Measurements from ENCODE around the gene DNM3.

DNM3 gene

GRCh38 chr1:172132836-172133235 is 291.5 kb downstream of the DNM3 start:
- no peak overlapping the region for H2AFZ ChIP-seq (ENCODE audit: low read depth, low read length)
- H3K9me3 ChIP-seq (ENCODE audit: low read length), result no peaks in the 10 kb centered on the region
- H3K27me3 ChIP-seq (ENCODE audit: insufficient read depth, low read length), result no peaks in the 10 kb centered on the region
- no peaks in the 10 kb centered on the region for H3K4me1 ChIP-seq (ENCODE audit: insufficient read depth, low read length)
- H3K36me3 ChIP-seq (ENCODE audit: insufficient read depth, low read length), result no peaks in the 10 kb centered on the region
- no peak overlapping the region for H3K4me3 ChIP-seq (ENCODE audit: low read length)

GRCh38 chr1:172134087-172134731 is 292.9 kb downstream of the DNM3 start:
- Histone ChIP-seq H3K4me1 (ENCODE audit: insufficient read depth, low read length) (no peaks in the 10 kb centered on the region), H2AFZ (ENCODE audit: low read depth, low read length) (no peak overlapping the region)

GRCh38 chr1:172135076-172135672 is 293.9 kb downstream of the DNM3 start:
- no peak overlapping the region for H3K4me3 ChIP-seq (ENCODE audit: low read length)

More at GRCh38 chr1:172134087-172134731, 292.9 kb downstream of the DNM3 start:
- Histone ChIP-seq H3K4me3 (ENCODE audit: low read length) (no peak overlapping the region), H3K9me3 (ENCODE audit: low read length) (no peaks in the 10 kb centered on the region), H3K27me3 (ENCODE audit: insufficient read depth, low read length) (no peaks in the 10 kb centered on the region), H3K36me3 (ENCODE audit: insufficient read depth, low read length) (no peaks in the 10 kb centered on the region)

GRCh38 chr1:172135978-172136610 is 294.8 kb downstream of the DNM3 start:
- Histone ChIP-seq H3K9me3 (ENCODE audit: low read length) (no peaks in the 10 kb centered on the region), H3K36me3 (ENCODE audit: insufficient read depth, low read length) (no peaks in the 10 kb centered on the region), H3K27me3 (ENCODE audit: insufficient read depth, low read length) (no peaks in the 10 kb centered on the region), H2AFZ (ENCODE audit: low read depth, low read length) (no peak overlapping the region), H3K4me3 (ENCODE audit: low read length) (no peak overlapping the region), H3K4me1 (ENCODE audit: insufficient read depth, low read length) (peaks cover under 1% of the 10 kb centered on the region)

More at GRCh38 chr1:172135076-172135672, 293.9 kb downstream of the DNM3 start:
- Histone ChIP-seq H3K27me3 (ENCODE audit: insufficient read depth, low read length) (no peaks in the 10 kb centered on the region), H3K9me3 (ENCODE audit: low read length) (no peaks in the 10 kb centered on the region), H3K36me3 (ENCODE audit: insufficient read depth, low read length) (no peaks in the 10 kb centered on the region), H2AFZ (ENCODE audit: low read depth, low read length) (no peak overlapping the region), H3K4me1 (ENCODE audit: insufficient read depth, low read length) (no peaks in the 10 kb centered on the region)

GRCh38 chr1:172136925-172137324 is 295.6 kb downstream of the DNM3 start:
- no peaks in the 10 kb centered on the region for H3K9me3 ChIP-seq (ENCODE audit: low read length)
- H3K4me1 ChIP-seq (ENCODE audit: insufficient read depth, low read length), result peaks cover 7% of the 10 kb centered on the region
- H3K4me3 ChIP-seq (ENCODE audit: low read length), result no peak overlapping the region
- H3K27me3 ChIP-seq (ENCODE audit: insufficient read depth, low read length), result no peaks in the 10 kb centered on the region
- no peaks in the 10 kb centered on the region for H3K36me3 ChIP-seq (ENCODE audit: insufficient read depth, low read length)
- H2AFZ ChIP-seq (ENCODE audit: low read depth, low read length), result no peak overlapping the region

GRCh38 chr1:172137703-172138454 is 296.6 kb downstream of the DNM3 start:
- no peaks in the 10 kb centered on the region for H3K9me3 ChIP-seq (ENCODE audit: low read length)
- no peaks in the 10 kb centered on the region for H3K36me3 ChIP-seq (ENCODE audit: insufficient read depth, low read length)
- no peaks in the 10 kb centered on the region for H3K27me3 ChIP-seq (ENCODE audit: insufficient read depth, low read length)
- peaks cover 14% of the 10 kb centered on the region for H3K4me1 ChIP-seq (ENCODE audit: insufficient read depth, low read length)
- H2AFZ ChIP-seq (ENCODE audit: low read depth, low read length), result no peak overlapping the region
- no peak overlapping the region for H3K4me3 ChIP-seq (ENCODE audit: low read length)

- H3K9me3 ChIP-seq (ENCODE audit: low read length), result no peaks in the 10 kb centered on the region
- H3K4me1 ChIP-seq (ENCODE audit: insufficient read depth, low read length), result peaks cover 21% of the 10 kb centered on the region
- no peaks in the 10 kb centered on the region for H3K27me3 ChIP-seq (ENCODE audit: insufficient read depth, low read length)
- H3K36me3 ChIP-seq (ENCODE audit: insufficient read depth, low read length), result no peaks in the 10 kb centered on the region
- H2AFZ ChIP-seq (ENCODE audit: low read depth, low read length), result no peak overlapping the region
- no peak overlapping the region for H3K4me3 ChIP-seq (ENCODE audit: low read length)
Observed at GRCh38 chr1:172138634-172139033, 297.3 kb downstream of the DNM3 start.

GRCh38 chr1:172139196-172139595 is 297.9 kb downstream of the DNM3 start:
- no peak overlapping the region for H3K4me3 ChIP-seq (ENCODE audit: low read length)
- no peaks in the 10 kb centered on the region for H3K27me3 ChIP-seq (ENCODE audit: insufficient read depth, low read length)
- no peak overlapping the region for H2AFZ ChIP-seq (ENCODE audit: low read depth, low read length)
- peaks cover 23% of the 10 kb centered on the region for H3K4me1 ChIP-seq (ENCODE audit: insufficient read depth, low read length)
- no peaks in the 10 kb centered on the region for H3K9me3 ChIP-seq (ENCODE audit: low read length)
- no peaks in the 10 kb centered on the region for H3K36me3 ChIP-seq (ENCODE audit: insufficient read depth, low read length)

GRCh38 chr1:172140072-172140471 is 298.8 kb downstream of the DNM3 start:
- H3K4me1 ChIP-seq (ENCODE audit: insufficient read depth, low read length), result peaks cover 29% of the 10 kb centered on the region
- H3K27me3 ChIP-seq (ENCODE audit: insufficient read depth, low read length), result no peaks in the 10 kb centered on the region
- H3K4me3 ChIP-seq (ENCODE audit: low read length), result no peak overlapping the region
- H3K36me3 ChIP-seq (ENCODE audit: insufficient read depth, low read length), result no peaks in the 10 kb centered on the region
- no peaks in the 10 kb centered on the region for H3K9me3 ChIP-seq (ENCODE audit: low read length)
- no peak overlapping the region for H2AFZ ChIP-seq (ENCODE audit: low read depth, low read length)

- peaks cover 32% of the 10 kb centered on the region for H3K4me1 ChIP-seq (ENCODE audit: insufficient read depth, low read length)
- no peaks in the 10 kb centered on the region for H3K9me3 ChIP-seq (ENCODE audit: low read length)
- no peak overlapping the region for H2AFZ ChIP-seq (ENCODE audit: low read depth, low read length)
- no peaks in the 10 kb centered on the region for H3K36me3 ChIP-seq (ENCODE audit: insufficient read depth, low read length)
- no peaks in the 10 kb centered on the region for H3K27me3 ChIP-seq (ENCODE audit: insufficient read depth, low read length)
- H3K4me3 ChIP-seq (ENCODE audit: low read length), result no peak overlapping the region
Observed at GRCh38 chr1:172140591-172140990, 299.3 kb downstream of the DNM3 start.

GRCh38 chr1:172141341-172141881 is 300.1 kb downstream of the DNM3 start:
- Histone ChIP-seq H2AFZ (ENCODE audit: low read depth, low read length) (peak overlapping the region; percentile 36), H3K4me1 (ENCODE audit: insufficient read depth, low read length) (peaks cover 32% of the 10 kb centered on the region), H3K36me3 (ENCODE audit: insufficient read depth, low read length) (no peaks in the 10 kb centered on the region), H3K9me3 (ENCODE audit: low read length) (no peaks in the 10 kb centered on the region), H3K4me3 (ENCODE audit: low read length) (no peak overlapping the region), H3K27me3 (ENCODE audit: insufficient read depth, low read length) (no peaks in the 10 kb centered on the region)

GRCh38 chr1:172142324-172142723 is 301.0 kb downstream of the DNM3 start:
- no peaks in the 10 kb centered on the region for H3K9me3 ChIP-seq (ENCODE audit: low read length)
- H3K36me3 ChIP-seq (ENCODE audit: insufficient read depth, low read length), result no peaks in the 10 kb centered on the region
- no peak overlapping the region for H3K4me3 ChIP-seq (ENCODE audit: low read length)
- H3K4me1 ChIP-seq (ENCODE audit: insufficient read depth, low read length), result peaks cover 32% of the 10 kb centered on the region
- no peaks in the 10 kb centered on the region for H3K27me3 ChIP-seq (ENCODE audit: insufficient read depth, low read length)
- no peak overlapping the region for H2AFZ ChIP-seq (ENCODE audit: low read depth, low read length)
